Smooth muscle cell (in vitro differentiated cells): ENCODE data around the gene CYP39A1. TPM values are rescaled to one million over a fixed set of nuclear protein-coding genes. Genes with fewer than 3 reads are reported as not detected.
A peak's percentile ranks its signal among the peaks of the same experiment; 100 is the strongest.
"Not testable (repeated sequence)": the region's sequence is repeated elsewhere in the genome, so short reads cannot be mapped to it uniquely, and the experiment has no call there.

ENCODE experiments used
- DNase-seq: peaks from one replicate; lab custom pipeline; 2025; ENCODE audit not compliant: unreplicated experiment; lab: John Stamatoyannopoulos, UW
- H2AFZ ChIP-seq: fragments of 200-600 bp; sonication (generic); 2 replicates; pipeline ENCODE4 v1.6.0; 2016; ENCODE audit warnings: antibody characterized with exemption, low read depth, mild to moderate bottlenecking
- H3F3A ChIP-seq: fragments of 200-600 bp; sonication (generic); 2 replicates; pipeline ENCODE4 v1.6.0; 2017; ENCODE audit warnings: antibody characterized with exemption, low read depth
- H3K27ac ChIP-seq: fragments of 200-600 bp; sonication (generic); 2 replicates; pipeline ENCODE4 v1.5.1; 2016; ENCODE audit warnings: low read depth, mild to moderate bottlenecking
- H3K27me3 ChIP-seq: fragments of 200-600 bp; sonication (generic); 2 replicates; pipeline ENCODE4 v1.6.1; 2016; ENCODE audit warnings: low read depth, mild to moderate bottlenecking
- H3K36me3 ChIP-seq: fragments of 200-600 bp; sonication (generic); 2 replicates; pipeline ENCODE4 v1.5.1; 2016; ENCODE audit warnings: low read depth
- H3K4me1 ChIP-seq: fragments of 200-600 bp; sonication (generic); 2 replicates; pipeline ENCODE4 v1.5.1; 2016; ENCODE audit warnings: low read depth
- H3K4me2 ChIP-seq: fragments of 200-600 bp; sonication (generic); 2 replicates; pipeline ENCODE4 v1.6.0; 2016; ENCODE audit warnings: mild to moderate bottlenecking
- H3K4me3 ChIP-seq: fragments of 200-600 bp; sonication (generic); 2 replicates; pipeline ENCODE4 v1.5.1; 2016; ENCODE audit warnings: mild to moderate bottlenecking
- H3K79me2 ChIP-seq: fragments of 200-600 bp; sonication (generic); 2 replicates; pipeline ENCODE4 v1.6.0; 2016; ENCODE audit warnings: low read depth, mild to moderate bottlenecking
- H3K9ac ChIP-seq: fragments of 200-600 bp; sonication (generic); 2 replicates; pipeline ENCODE4 v1.6.0; 2016; ENCODE audit warnings: low read depth
- H3K9me3 ChIP-seq: fragments of 200-600 bp; sonication (generic); replicated peaks from 2 replicates; pipeline ENCODE4 v1.5.1; 2016; ENCODE audit warnings: low read depth
- H4K20me1 ChIP-seq: fragments of 200-600 bp; sonication (generic); 2 replicates; pipeline ENCODE4 v1.6.0; 2016; ENCODE audit warnings: low read depth
- CTCF ChIP-seq: fragments of 200-600 bp; sonication (generic); IDR thresholded peaks from 2 replicates; pipeline ENCODE4 v1.5.1; 2017; ENCODE audit warnings: borderline replicate concordance, mild to moderate bottlenecking, antibody characterized with exemption; ENCODE audit not compliant: insufficient read depth, poor library complexity, severe bottlenecking
- WGBS: methylation state at CpG from one replicate; pipeline ENCODE4 v1.1.7; 2016; ENCODE audit warnings: low lambda C conversion rate; 5-methylcytosine and 5-hydroxymethylcytosine counted together
- polyA plus RNA-seq: library from polyadenylated mRNA; unstranded; fragments of >200 nt; fragmentation: Nextera tagmentation; extraction: Ambion mirVana; gene quantifications from 2 replicates; pipeline ENCODE4 v1.2.1, GENCODE V29; 2016
- total RNA-seq: library from RNA; depleted of rRNA; stranded (reverse); fragments of >200 nt; gene quantifications from 2 replicates; pipeline ENCODE4 v1.2.3, GENCODE V29; 2014

Gene CYP39A1
- total and polyA plus RNA-seq, 2 experiments from 2014 or later, result 0.40 to 0.63 TPM

GRCh38 chr6:46652232-46652602 is 401 bp downstream of the CYP39A1 start:
- Histone ChIP-seq H2AFZ (peak overlapping the region; percentile 81), H3K79me2 (no peaks in the 10 kb centered on the region), H3K9me3 (no peaks in the 10 kb centered on the region), H3F3A (no peaks in the 10 kb centered on the region), H3K4me3 (peak overlapping the region; percentile 79), H3K36me3 (no peaks in the 10 kb centered on the region), H3K4me2 (peak overlapping the region; percentile 83), H3K4me1 (no peaks in the 10 kb centered on the region), H3K9ac (no peak overlapping the region), H3K27me3 (peaks cover 19% of the 10 kb centered on the region), H3K27ac (no peak overlapping the region), H4K20me1 (no peaks in the 10 kb centered on the region)
- TF ChIP-seq CTCF, result no peak
- DNase-seq, result no peak
- 1% methylated on average over 6 of the region's 6 CpGs for WGBS

- H3K27me3 ChIP-seq, result peaks cover 19% of the 10 kb centered on the region
- no peaks in the 10 kb centered on the region for H4K20me1 ChIP-seq
- no peaks in the 10 kb centered on the region for H3F3A ChIP-seq
- no peaks in the 10 kb centered on the region for H3K79me2 ChIP-seq
- 45% methylated on average over 8 of the region's 8 CpGs for WGBS
- H3K36me3 ChIP-seq, result no peaks in the 10 kb centered on the region
- no peaks in the 10 kb centered on the region for H3K9me3 ChIP-seq
- no peak for DNase-seq
- peak overlapping the region; percentile 79 for H3K4me3 ChIP-seq
- H3K4me2 ChIP-seq, result peak overlapping the region; percentile 83
- H2AFZ ChIP-seq, result peak overlapping the region; percentile 81
- H3K27ac ChIP-seq, result no peak overlapping the region
- TF ChIP-seq CTCF, result no peak
- H3K4me1 ChIP-seq, result no peaks in the 10 kb centered on the region
- no peak overlapping the region for H3K9ac ChIP-seq
Measured at GRCh38 chr6:46651816-46652215, 802 bp downstream of the CYP39A1 start.

GRCh38 chr6:46651006-46651405 is 1.6 kb downstream of the CYP39A1 start:
- H3K27ac ChIP-seq, result no peak overlapping the region
- peaks cover 19% of the 10 kb centered on the region for H3K27me3 ChIP-seq
- H3K9me3 ChIP-seq, result no peaks in the 10 kb centered on the region
- 92% methylated on average over 1 of the region's 1 CpG for WGBS
- no peak overlapping the region for H2AFZ ChIP-seq
- no peaks in the 10 kb centered on the region for H3K36me3 ChIP-seq
- H3F3A ChIP-seq, result no peaks in the 10 kb centered on the region
- peak overlapping the region; percentile 79 for H3K4me3 ChIP-seq
- no peaks in the 10 kb centered on the region for H3K79me2 ChIP-seq
- DNase-seq, result no peak
- H3K9ac ChIP-seq, result no peak overlapping the region
- H4K20me1 ChIP-seq, result no peaks in the 10 kb centered on the region
- no peak for TF ChIP-seq CTCF
- H3K4me2 ChIP-seq, result peak overlapping the region; percentile 83
- H3K4me1 ChIP-seq, result no peaks in the 10 kb centered on the region

- H3K27me3 ChIP-seq, result peaks cover 6% of the 10 kb centered on the region
- 78% methylated on average over 5 of the region's 5 CpGs for WGBS
- H4K20me1 ChIP-seq, result no peaks in the 10 kb centered on the region
- no peak overlapping the region for H3K4me3 ChIP-seq
- no peak for TF ChIP-seq CTCF
- DNase-seq, result no peak
- H3K79me2 ChIP-seq, result no peaks in the 10 kb centered on the region
- no peak overlapping the region for H3K9ac ChIP-seq
- no peak overlapping the region for H3K27ac ChIP-seq
- H3K36me3 ChIP-seq, result no peaks in the 10 kb centered on the region
- no peak overlapping the region for H2AFZ ChIP-seq
- H3F3A ChIP-seq, result no peaks in the 10 kb centered on the region
- no peak overlapping the region for H3K4me2 ChIP-seq
- no peaks in the 10 kb centered on the region for H3K4me1 ChIP-seq
- H3K9me3 ChIP-seq, result no peaks in the 10 kb centered on the region
Measured at GRCh38 chr6:46648869-46649492, 3.6 kb downstream of the CYP39A1 start.

GRCh38 chr6:46648108-46648507 is 4.5 kb downstream of the CYP39A1 start:
- H3K4me1 ChIP-seq, H3K4me3 ChIP-seq, H2AFZ ChIP-seq, H3K27ac ChIP-seq, DNase-seq, H3K79me2 ChIP-seq, H3K36me3 ChIP-seq, H3F3A ChIP-seq, H4K20me1 ChIP-seq, H3K4me2 ChIP-seq, H3K9me3 ChIP-seq, H3K27me3 ChIP-seq, H3K9ac ChIP-seq: not testable (repeated sequence)
- WGBS, result 72% methylated on average over 2 of the region's 4 CpGs
